Measurements from ENCODE around the gene MXD3. TPM values are rescaled to one million over a fixed set of nuclear protein-coding genes. Genes with fewer than 3 reads are reported as not detected.
A peak's percentile ranks its signal among the peaks of the same experiment; 100 is the strongest.

The MXD3 gene
- total RNA-seq, 2 experiments from 2014 or later, result 81.3 to 130 TPM

DNA sequence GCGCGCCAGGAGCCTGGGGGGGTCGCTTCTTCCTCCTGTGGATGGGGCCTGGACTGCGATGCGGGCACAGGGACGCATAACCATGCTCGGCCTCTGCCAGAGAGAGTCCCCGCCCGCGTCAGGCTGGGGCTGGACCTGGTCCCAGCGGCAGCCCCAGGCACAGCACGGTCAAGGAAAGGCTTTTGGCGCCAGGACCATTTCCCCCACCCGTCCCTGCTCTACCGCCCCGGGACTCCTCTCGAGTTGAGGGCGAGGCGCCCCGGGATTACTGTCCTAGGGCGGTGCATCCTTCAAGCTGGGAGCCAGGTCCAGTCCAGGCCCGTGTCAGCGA lies 341 bp downstream of the MXD3 start:
- ChIA-PET POLR2A (interaction anchor here (1.0 to 1.6 kb wide), 2 partner anchors 51 to 187 kb away, joined by 4 read pairs; no protein-coding TSS in a partner anchor), CTCF (ENCODE audit: unreplicated experiment) (interaction anchor here (1.6 to 1.9 kb wide), 2 partner anchors 10 to 198 kb away, joined by 5 to 6 read pairs; no protein-coding TSS in a partner anchor)
- peaks cover 15% of the 10 kb centered on the region; the same call in 1 of the 2 replicates for H4K20me1 ChIP-seq (ENCODE audit: insufficient read depth, low read length)
- no peaks in the 10 kb centered on the region for H3K9me2 ChIP-seq (ENCODE audit: insufficient read depth, low read length)
- no peaks in the 10 kb centered on the region for H3K9me3 ChIP-seq (ENCODE audit: low read length)
- TF ChIP-seq CTCF (conservative IDR thresholded peaks at IDR 0.05; ENCODE audit: low read length) (no peak), EZH2phosphoT487 (IDR thresholded peaks at IDR 0.05; ENCODE audit: borderline replicate concordance, low read depth, low read length) (no peak)
- H3K27ac ChIP-seq (ENCODE audit: low read depth, low read length, poor library complexity, severe bottlenecking), result peak overlapping the region; percentile 92
- peak; percentile 33 for DNase-seq (ENCODE audit: low spot score)
- intact Hi-C loops (cut with micrococcal nuclease; ENCODE audit: unreplicated experiment), result loop anchor here (1.0 to 5.0 kb wide), 3 partner anchors 196 to 239 kb away; partner anchors contain the start of gene DOK3
- H2AFZ ChIP-seq (ENCODE audit: low read length), result no peak overlapping the region
- peak overlapping the region; percentile 86 for H3K4me2 ChIP-seq (ENCODE audit: low read length)
- H3K79me2 ChIP-seq (ENCODE audit: insufficient read depth, low read depth, low read length), result peaks cover 12% of the 10 kb centered on the region; the same call in 1 of the 2 replicates
- peaks cover 39% of the 10 kb centered on the region for H3K36me3 ChIP-seq (ENCODE audit: insufficient read depth, low read length)
- H3K4me1 ChIP-seq (ENCODE audit: insufficient read depth, low read length, poor library complexity, severe bottlenecking), result peaks cover 57% of the 10 kb centered on the region
- H3K4me3 ChIP-seq (ENCODE audit: low read depth, low read length, poor library complexity, severe bottlenecking), result peak overlapping the region; percentile 94
- no TSS peak for BruUV-seq (replicated peaks)

DNA sequence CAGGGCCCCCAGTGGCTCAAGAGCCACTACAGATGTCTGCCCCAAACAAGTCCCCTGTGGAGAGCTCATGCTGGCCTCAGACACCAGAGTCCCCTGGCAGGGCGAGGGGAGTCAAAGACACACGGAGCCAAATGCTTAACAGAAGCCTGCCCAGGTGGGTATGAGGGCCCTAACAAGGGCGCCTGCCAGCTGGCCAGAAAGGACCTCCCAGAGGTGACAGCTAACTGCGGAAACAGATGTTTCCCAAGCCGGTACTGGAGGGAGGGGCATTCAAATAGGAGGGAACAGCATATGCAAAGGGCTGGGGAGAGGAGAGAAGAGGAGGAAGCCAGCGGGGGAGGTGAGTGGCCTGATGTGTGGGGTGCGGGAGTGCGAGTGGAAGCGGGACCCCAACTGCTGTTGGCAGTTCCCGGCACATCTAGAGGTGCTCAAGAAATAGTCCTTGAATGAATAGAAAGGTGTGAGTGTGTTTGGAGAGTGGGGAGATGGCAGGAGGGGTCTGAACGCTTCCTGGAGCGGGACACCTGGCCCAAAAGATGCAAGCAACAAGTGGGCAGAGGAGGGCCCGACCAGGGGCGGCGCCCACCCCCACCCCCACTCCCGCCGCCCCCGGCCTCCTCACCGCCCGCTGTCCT lies 824 bp downstream of the MXD3 start:
- peaks cover 18% of the 10 kb centered on the region; the same call in 1 of the 2 replicates for H4K20me1 ChIP-seq (ENCODE audit: insufficient read depth, low read length)
- H3K79me2 ChIP-seq (ENCODE audit: insufficient read depth, low read depth, low read length), result peaks cover 15% of the 10 kb centered on the region; the same call in 1 of the 2 replicates
- TF ChIP-seq EZH2phosphoT487 (IDR thresholded peaks at IDR 0.05; ENCODE audit: borderline replicate concordance, low read depth, low read length) (no peak), CTCF (conservative IDR thresholded peaks at IDR 0.05; ENCODE audit: low read length) (no peak)
- H3K27ac ChIP-seq (ENCODE audit: low read depth, low read length, poor library complexity, severe bottlenecking), result peak overlapping the region; percentile 92
- H3K9me2 ChIP-seq (ENCODE audit: insufficient read depth, low read length), result no peaks in the 10 kb centered on the region
- no TSS peak for BruUV-seq (replicated peaks)
- peaks cover 59% of the 10 kb centered on the region for H3K4me1 ChIP-seq (ENCODE audit: insufficient read depth, low read length, poor library complexity, severe bottlenecking)
- ChIA-PET POLR2A (interaction anchor here (0.7 to 1.7 kb wide), 8 partner anchors 9 to 295 kb away, joined by 3 to 5 read pairs (median 4); partner anchors contain the start of gene LMAN2), CTCF (ENCODE audit: unreplicated experiment) (interaction anchor here (1.4 to 1.9 kb wide), 2 partner anchors 9 to 41 kb away, joined by 3 to 6 read pairs; partner anchors contain the start of gene LMAN2)
- intact Hi-C loops (cut with micrococcal nuclease; ENCODE audit: unreplicated experiment), result loop anchor here (1.0 to 5.0 kb wide), 3 partner anchors 196 to 239 kb away; partner anchors contain the start of gene DOK3
- peaks cover 44% of the 10 kb centered on the region for H3K36me3 ChIP-seq (ENCODE audit: insufficient read depth, low read length)
- peak overlapping the region; percentile 86 for H3K4me2 ChIP-seq (ENCODE audit: low read length)
- no peak overlapping the region for H2AFZ ChIP-seq (ENCODE audit: low read length)
- DNase-seq (ENCODE audit: low spot score), result peak; percentile 89
- H3K4me3 ChIP-seq (ENCODE audit: low read depth, low read length, poor library complexity, severe bottlenecking), result peak overlapping the region; percentile 94
- H3K9me3 ChIP-seq (ENCODE audit: low read length), result no peaks in the 10 kb centered on the region
